ENCODE measurements around the gene SLC7A5. TPM values are rescaled to one million over a fixed set of nuclear protein-coding genes. Genes with fewer than 3 reads are reported as not detected.

SLC7A5 gene
- polyA plus RNA-seq, 1 donor = 15.0 TPM

DNA sequence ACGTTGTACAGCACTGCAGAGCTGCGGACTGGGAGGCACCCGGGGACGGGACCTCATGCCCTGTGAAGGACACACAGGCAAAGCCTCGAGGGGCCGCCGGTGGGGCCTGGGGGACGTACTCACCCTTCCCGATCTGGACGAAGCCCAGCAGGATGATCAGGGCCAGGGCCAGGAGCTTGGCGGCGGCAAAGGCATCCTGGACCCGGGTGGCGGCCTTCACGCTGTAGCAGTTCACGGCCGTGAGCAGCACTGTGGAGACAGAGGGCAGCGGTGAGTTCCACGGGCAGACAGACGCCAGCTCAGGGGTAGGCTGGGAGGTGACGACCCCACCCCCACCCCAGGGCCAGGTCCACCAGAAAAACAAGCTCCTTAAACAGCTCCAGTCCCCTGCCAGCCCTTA is 17.7 kb downstream of the SLC7A5 start:
- DNase-seq = no peak
- H3K27me3 ChIP-seq (ENCODE audit: control insufficient read depth, insufficient read depth, low read length) = no peaks in the 10 kb centered on the region
- peaks cover 86% of the 10 kb centered on the region for H3K4me1 ChIP-seq (ENCODE audit: control insufficient read depth, insufficient read depth, low read length)
- peaks cover 12% of the 10 kb centered on the region for H3K36me3 ChIP-seq (ENCODE audit: control insufficient read depth, insufficient read depth, low read length)
- no peak overlapping the region for H3K27ac ChIP-seq (ENCODE audit: low read length)
- H3K4me3 ChIP-seq (ENCODE audit: low read length) = no peak overlapping the region
- no CpG with 5 or more reads among the region's 21 CpGs for whole genome bisulfite sequencing (ENCODE audit: insufficient coverage, low lambda C conversion rate)
- H3K9me3 ChIP-seq (ENCODE audit: control insufficient read depth, low read depth, low read length) = no peaks in the 10 kb centered on the region

DNA sequence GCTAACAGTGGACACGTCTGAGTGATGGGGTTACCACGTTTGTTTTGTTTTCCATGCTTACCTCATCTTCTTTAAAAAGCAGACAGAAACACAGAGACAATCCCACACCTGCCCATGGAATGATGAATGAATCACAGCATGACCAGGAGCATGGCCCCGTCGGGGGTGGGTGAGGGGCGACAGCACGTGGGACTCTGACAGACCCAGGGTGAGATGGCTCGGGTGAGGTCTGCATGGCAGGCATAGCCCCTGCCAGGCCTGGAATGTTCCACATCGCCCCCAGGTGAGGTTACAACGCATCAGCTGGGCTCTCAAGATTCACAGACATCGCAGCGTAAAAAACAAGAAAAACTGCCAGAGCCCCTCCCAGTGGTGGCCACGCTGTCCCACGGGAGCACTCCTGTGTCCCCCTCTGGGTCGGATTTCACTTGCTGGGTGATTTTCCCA is 18.1 kb downstream of the SLC7A5 start:
- H3K4me1 ChIP-seq (ENCODE audit: control insufficient read depth, insufficient read depth, low read length) = peaks cover 86% of the 10 kb centered on the region
- H3K4me3 ChIP-seq (ENCODE audit: low read length) = no peak overlapping the region

DNA sequence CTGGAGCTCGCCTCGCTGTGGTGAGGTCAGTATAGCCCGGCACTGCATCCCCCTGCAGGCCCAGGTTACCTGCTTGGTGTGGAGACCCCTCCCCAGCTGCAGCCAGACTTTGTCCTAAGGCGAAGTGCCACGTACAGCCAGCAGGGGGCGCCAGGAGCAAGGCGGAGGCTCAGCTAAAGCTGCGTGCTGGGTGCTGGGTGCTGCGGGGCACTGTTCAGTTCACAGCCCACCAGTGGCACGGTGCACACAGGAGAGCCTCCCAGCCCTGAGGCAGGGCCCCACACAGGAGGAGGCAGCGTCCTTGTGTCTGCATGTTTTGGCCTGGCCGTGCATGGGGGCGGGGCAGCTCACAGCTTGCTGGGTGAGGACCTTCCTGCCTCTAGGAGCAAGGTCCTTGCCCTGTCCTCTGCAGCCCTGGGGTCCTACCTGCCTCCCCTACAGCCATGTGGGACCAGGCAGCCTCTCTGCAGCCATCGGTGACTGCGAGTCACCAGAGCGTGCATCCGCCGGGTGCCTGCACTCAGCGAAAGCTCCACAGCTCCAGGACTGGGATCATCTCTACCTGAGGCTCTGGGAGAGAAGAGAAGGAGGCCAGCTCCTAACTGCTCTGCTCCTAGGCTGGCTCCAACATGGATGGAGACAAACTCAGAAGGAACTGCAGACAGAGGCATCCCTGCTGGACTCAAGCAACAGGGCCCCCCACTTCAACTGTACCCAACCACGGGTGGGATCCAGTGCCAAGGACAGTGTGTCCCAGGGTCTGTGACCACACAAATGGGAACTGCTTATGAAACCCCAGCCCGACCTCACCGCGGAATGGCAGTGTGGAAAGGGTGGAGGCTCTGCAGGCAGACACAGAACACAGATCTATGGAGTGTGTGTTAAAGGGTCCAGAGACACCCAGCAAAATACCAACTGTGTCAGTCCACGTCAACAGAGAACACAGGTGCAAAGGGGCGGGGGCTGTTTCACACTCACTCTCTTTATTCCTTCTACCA is 19.0 kb downstream of the SLC7A5 start:
- peaks cover 77% of the 10 kb centered on the region for H3K4me1 ChIP-seq (ENCODE audit: control insufficient read depth, insufficient read depth, low read length)
- H3K27me3 ChIP-seq (ENCODE audit: control insufficient read depth, insufficient read depth, low read length) = no peaks in the 10 kb centered on the region
- no CpG with 5 or more reads among the region's 25 CpGs for whole genome bisulfite sequencing (ENCODE audit: insufficient coverage, low lambda C conversion rate)
- no peak overlapping the region for H3K4me3 ChIP-seq (ENCODE audit: low read length)
- no peaks in the 10 kb centered on the region for H3K9me3 ChIP-seq (ENCODE audit: control insufficient read depth, low read depth, low read length)
- peak in 1 of 2 donors; percentile 67 for DNase-seq
- H3K27ac ChIP-seq (ENCODE audit: low read length) = peak overlapping the region; percentile 43
- H3K36me3 ChIP-seq (ENCODE audit: control insufficient read depth, insufficient read depth, low read length) = peaks cover 12% of the 10 kb centered on the region

More for the DNA sequence above, 18.1 kb downstream of the SLC7A5 start:
- Histone ChIP-seq H3K9me3 (ENCODE audit: control insufficient read depth, low read depth, low read length) (no peaks in the 10 kb centered on the region), H3K27ac (ENCODE audit: low read length) (no peak overlapping the region), H3K27me3 (ENCODE audit: control insufficient read depth, insufficient read depth, low read length) (no peaks in the 10 kb centered on the region), H3K36me3 (ENCODE audit: control insufficient read depth, insufficient read depth, low read length) (peaks cover 12% of the 10 kb centered on the region)
- DNase-seq = no peak
- WGBS (ENCODE audit: insufficient coverage, low lambda C conversion rate) = no CpG with 5 or more reads among the region's 14 CpGs

DNA sequence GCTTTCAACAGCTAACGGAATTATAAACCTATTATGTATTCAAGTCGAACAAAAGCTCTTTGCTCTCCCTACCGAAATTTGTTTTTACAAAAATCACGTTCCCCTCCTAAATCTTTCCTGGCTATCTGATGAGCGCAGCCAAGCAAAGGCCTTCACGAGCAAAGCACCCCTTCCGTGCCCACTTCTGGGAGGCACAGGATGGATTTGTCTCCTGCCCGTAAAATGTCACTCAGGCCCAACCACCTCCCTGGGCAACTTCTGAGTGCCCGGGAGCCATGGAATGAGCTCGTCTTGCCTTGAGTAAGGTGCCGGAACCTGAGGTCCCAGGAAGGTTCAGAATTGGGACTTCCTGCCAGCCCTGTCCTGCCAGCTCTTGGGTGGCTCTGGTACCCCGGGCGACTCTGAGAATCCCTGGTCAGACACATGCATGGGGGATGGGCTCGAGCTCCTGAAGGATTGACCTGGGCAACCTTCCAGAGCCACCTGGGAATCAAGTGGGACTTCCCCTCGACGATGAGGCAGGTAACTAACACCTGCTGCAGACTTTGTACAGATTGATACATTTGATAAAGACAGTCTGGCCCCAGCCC is 19.8 kb downstream of the SLC7A5 start:
- no peak for DNase-seq
- H3K27me3 ChIP-seq (ENCODE audit: control insufficient read depth, insufficient read depth, low read length) = no peaks in the 10 kb centered on the region
- H3K4me1 ChIP-seq (ENCODE audit: control insufficient read depth, insufficient read depth, low read length) = peaks cover 74% of the 10 kb centered on the region
- H3K9me3 ChIP-seq (ENCODE audit: control insufficient read depth, low read depth, low read length) = no peaks in the 10 kb centered on the region
- H3K4me3 ChIP-seq (ENCODE audit: low read length) = no peak overlapping the region
- 92% methylated on average over 4 of the region's 16 CpGs for WGBS (ENCODE audit: insufficient coverage, low lambda C conversion rate)
- H3K36me3 ChIP-seq (ENCODE audit: control insufficient read depth, insufficient read depth, low read length) = peaks cover 12% of the 10 kb centered on the region
- H3K27ac ChIP-seq (ENCODE audit: low read length) = no peak overlapping the region

DNA sequence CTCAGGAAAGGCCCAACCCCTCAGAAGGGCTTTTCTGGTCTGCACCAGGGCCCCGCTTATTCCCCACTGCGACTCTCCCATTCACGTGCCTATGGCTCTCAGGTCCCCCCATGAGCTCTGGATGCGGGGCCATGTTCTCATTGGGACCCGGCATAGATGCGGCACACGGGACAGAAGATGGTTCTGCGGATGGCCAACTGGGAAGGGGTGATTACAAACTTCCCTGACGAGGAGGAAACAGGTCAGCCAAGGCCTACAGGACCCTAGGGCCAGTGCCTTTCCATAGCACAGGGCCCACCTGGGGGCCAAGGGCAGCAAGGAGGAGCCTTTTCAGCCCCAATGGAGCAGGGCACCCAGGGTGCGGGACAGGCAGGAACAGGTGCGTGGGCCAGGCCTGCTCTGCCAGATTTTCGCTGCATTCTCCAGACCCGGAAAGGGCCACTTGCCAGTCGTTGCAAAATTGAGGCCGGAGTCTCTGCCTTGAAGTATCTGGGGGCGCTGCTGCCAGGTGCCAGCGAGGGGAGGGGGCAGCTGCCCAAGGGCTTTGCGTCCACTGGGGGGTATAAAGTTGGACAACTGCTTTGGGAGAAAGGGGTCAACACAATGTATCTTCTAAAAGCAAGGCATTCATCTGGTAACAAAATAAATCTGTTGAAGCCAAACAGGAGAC is 20.5 kb downstream of the SLC7A5 start:
- Histone ChIP-seq H3K27me3 (ENCODE audit: control insufficient read depth, insufficient read depth, low read length) (no peaks in the 10 kb centered on the region), H3K9me3 (ENCODE audit: control insufficient read depth, low read depth, low read length) (no peaks in the 10 kb centered on the region), H3K27ac (ENCODE audit: low read length) (peak overlapping the region; percentile 85), H3K36me3 (ENCODE audit: control insufficient read depth, insufficient read depth, low read length) (peaks cover 12% of the 10 kb centered on the region), H3K4me1 (ENCODE audit: control insufficient read depth, insufficient read depth, low read length) (peaks cover 75% of the 10 kb centered on the region), H3K4me3 (ENCODE audit: low read length) (no peak overlapping the region)
- DNase-seq = no peak
- WGBS (ENCODE audit: insufficient coverage, low lambda C conversion rate) = no CpG with 5 or more reads among the region's 18 CpGs

DNA sequence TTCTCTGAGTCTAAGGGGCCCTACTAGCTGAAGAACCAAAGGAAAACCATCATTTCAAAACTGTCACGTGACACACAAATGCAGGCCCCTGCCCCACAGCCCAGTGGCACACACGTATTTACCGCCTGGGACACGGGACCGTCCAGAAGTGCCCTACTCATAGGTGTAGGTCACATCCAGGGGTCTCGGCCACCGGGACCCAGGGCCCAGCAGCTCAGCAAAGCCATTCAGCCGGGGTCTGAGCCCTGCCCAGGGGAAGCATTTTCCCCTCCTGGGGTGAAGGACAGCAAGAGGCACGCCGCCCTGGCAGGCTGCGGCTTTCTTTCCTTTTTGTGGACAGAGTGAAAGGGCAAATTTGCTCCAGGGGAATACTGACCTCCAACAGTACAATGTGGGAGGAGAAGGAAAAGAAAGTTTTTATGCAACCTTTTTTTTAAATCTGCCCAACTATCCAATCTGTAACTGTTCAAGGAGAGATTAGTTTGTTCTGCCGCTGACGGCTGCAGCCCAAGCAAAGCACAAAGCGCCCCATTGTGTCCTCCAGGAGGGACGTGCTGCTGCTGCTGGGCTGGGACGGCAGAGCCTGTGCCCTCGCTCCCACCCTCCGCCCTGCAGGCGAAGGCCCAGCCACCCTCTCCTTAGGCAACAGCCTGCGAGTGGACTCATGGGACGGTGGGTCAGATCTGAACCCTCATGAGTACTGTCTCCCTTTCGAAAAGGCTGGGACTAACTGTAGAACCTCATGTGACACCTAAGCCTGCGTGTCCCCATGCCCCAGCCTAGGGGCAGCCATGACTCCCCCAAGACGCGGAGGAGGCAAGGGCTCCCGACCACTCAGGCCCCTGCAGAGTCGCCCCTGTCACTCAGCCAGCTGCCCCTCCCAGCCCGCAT is 21.3 kb downstream of the SLC7A5 start:
- no peak overlapping the region for H3K4me3 ChIP-seq (ENCODE audit: low read length)
- H3K27ac ChIP-seq (ENCODE audit: low read length) = peak overlapping the region; percentile 85
- H3K36me3 ChIP-seq (ENCODE audit: control insufficient read depth, insufficient read depth, low read length) = peaks cover 12% of the 10 kb centered on the region
- DNase-seq = peak; percentile 71 to 81
- H3K4me1 ChIP-seq (ENCODE audit: control insufficient read depth, insufficient read depth, low read length) = peaks cover 78% of the 10 kb centered on the region
- no peaks in the 10 kb centered on the region for H3K9me3 ChIP-seq (ENCODE audit: control insufficient read depth, low read depth, low read length)
- WGBS (ENCODE audit: insufficient coverage, low lambda C conversion rate) = no CpG with 5 or more reads among the region's 28 CpGs
- H3K27me3 ChIP-seq (ENCODE audit: control insufficient read depth, insufficient read depth, low read length) = no peaks in the 10 kb centered on the region

DNA sequence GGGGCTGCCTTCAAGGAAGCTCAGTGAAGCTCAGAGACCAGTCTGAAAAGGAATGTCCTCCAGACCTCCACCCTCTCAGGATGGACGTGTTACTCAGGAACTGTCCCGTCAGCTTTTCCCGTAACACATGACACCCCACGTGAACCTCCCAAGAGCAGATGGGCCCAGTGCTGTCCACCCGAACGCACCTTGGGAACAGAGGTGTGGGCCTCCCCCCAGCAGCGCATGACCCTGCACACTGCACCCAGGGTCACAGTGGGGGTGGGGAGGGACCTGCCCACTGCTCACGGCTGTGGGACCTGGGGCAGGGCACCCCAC is 21.9 kb downstream of the SLC7A5 start:
- no peak overlapping the region for H3K4me3 ChIP-seq (ENCODE audit: low read length)
- DNase-seq = peak in 1 of 2 donors; percentile 57
- WGBS (ENCODE audit: insufficient coverage, low lambda C conversion rate) = no CpG with 5 or more reads among the region's 8 CpGs
- peak overlapping the region; percentile 85 for H3K27ac ChIP-seq (ENCODE audit: low read length)
- H3K4me1 ChIP-seq (ENCODE audit: control insufficient read depth, insufficient read depth, low read length) = peaks cover 78% of the 10 kb centered on the region
- H3K9me3 ChIP-seq (ENCODE audit: control insufficient read depth, low read depth, low read length) = no peaks in the 10 kb centered on the region
- no peaks in the 10 kb centered on the region for H3K27me3 ChIP-seq (ENCODE audit: control insufficient read depth, insufficient read depth, low read length)
- H3K36me3 ChIP-seq (ENCODE audit: control insufficient read depth, insufficient read depth, low read length) = peaks cover 12% of the 10 kb centered on the region

DNA sequence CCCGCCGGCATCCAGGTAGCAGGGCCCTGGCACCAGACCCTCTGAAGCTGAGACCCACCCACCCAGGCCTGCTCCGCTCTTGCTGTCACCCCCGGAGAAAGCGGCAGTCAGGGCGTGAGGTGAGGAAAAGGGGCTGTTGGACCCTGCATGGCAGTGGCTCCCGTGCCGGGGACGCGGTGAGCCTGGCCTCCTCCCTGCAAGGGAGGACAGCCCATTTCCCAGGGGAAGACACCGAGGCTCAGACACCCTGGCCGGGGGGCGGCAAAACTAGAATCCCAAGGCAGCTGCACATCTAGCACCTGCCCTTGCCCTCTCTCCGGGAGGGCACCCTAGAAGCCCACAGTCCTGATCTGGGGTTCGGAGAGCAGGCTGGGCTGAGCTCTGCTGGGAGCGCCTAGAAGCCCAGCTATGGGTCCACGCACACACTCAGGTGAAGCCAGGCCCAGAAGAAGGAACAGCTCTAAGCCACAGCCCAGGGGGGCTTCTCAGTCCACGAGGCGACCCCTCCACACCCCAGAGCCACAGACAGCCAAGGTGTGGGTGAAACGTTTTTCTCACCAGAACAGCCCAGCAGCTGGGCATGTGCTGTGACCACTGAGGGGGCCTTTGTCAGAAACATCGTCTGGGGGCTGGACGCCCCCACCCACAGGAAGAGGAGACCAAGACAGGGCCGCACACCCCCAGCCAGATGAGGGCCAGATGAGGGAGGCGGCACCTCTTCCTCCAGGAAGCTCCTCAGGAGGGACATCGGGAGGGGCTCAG is 22.4 kb downstream of the SLC7A5 start:
- Histone ChIP-seq H3K4me1 (ENCODE audit: control insufficient read depth, insufficient read depth, low read length) (peaks cover 78% of the 10 kb centered on the region), H3K27me3 (ENCODE audit: control insufficient read depth, insufficient read depth, low read length) (no peaks in the 10 kb centered on the region), H3K4me3 (ENCODE audit: low read length) (no peak overlapping the region), H3K9me3 (ENCODE audit: control insufficient read depth, low read depth, low read length) (no peaks in the 10 kb centered on the region), H3K36me3 (ENCODE audit: control insufficient read depth, insufficient read depth, low read length) (peaks cover 12% of the 10 kb centered on the region), H3K27ac (ENCODE audit: low read length) (no peak overlapping the region)
- no peak for DNase-seq
- WGBS (ENCODE audit: insufficient coverage, low lambda C conversion rate) = no CpG with 5 or more reads among the region's 25 CpGs

DNA sequence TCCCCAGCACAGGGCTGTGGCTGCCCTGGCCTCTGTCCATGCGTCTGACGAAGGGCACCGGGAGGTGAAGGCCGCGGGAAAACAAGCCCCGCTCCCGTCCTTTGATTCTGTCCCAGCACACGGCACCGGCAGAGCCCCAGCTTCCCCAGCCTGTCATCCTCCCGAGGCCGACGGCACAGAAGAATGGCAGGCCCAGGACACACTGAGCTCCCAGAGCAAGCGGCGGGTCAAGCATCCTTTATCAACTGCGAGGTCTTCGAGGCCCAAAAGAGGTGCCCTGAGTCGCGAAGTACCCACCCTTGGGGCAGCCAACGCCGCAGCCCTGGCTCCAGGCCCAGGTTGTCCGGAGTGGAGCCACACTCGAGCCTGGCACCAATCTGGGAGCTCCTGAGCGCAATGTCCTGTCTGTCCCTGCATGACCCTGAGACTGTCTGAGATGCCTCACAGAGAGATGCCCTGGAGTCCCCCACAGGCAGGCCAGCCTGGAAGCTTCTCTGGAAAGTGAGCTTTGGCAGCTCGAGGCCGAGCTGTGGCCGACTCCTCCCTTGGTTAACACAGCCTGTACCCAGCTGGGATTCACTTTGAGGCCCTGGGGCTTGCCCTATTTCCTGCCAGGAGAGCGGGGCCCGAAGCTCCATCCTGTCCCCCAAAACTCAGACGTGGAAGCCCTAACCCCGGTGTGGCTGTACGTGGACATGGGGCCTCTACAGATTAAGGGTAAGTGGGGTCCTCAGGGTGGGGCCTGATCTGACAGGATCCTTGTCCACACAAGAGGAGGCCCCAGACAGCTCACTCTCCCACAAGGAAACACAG is 23.3 kb downstream of the SLC7A5 start:
- no peak overlapping the region for H3K27ac ChIP-seq (ENCODE audit: low read length)
- no CpG with 5 or more reads among the region's 31 CpGs for WGBS (ENCODE audit: insufficient coverage, low lambda C conversion rate)
- no peak for DNase-seq
- no peaks in the 10 kb centered on the region for H3K9me3 ChIP-seq (ENCODE audit: control insufficient read depth, low read depth, low read length)
- H3K4me1 ChIP-seq (ENCODE audit: control insufficient read depth, insufficient read depth, low read length) = peaks cover 83% of the 10 kb centered on the region
- peaks cover 7% of the 10 kb centered on the region for H3K36me3 ChIP-seq (ENCODE audit: control insufficient read depth, insufficient read depth, low read length)
- H3K27me3 ChIP-seq (ENCODE audit: control insufficient read depth, insufficient read depth, low read length) = no peaks in the 10 kb centered on the region
- no peak overlapping the region for H3K4me3 ChIP-seq (ENCODE audit: low read length)

Measured in large intestine (tissue), 3 donors.